LoVo (cell line): ENCODE results near the gene CDCP1.

ENCODE experiments used
- DNase-seq: peaks from one replicate; pipeline ENCODE4 v3.0.0-alpha.2; 2016; ENCODE audit warnings: low spot score

The CDCP1 gene

GRCh38 chr3:45137656-45138181 is 8.5 kb downstream of the CDCP1 start:
- no peak for DNase-seq

- no peak for DNase-seq
Measured at GRCh38 chr3:45135959-45136358, 10.2 kb downstream of the CDCP1 start.

GRCh38 chr3:45134758-45135521 is 11.2 kb downstream of the CDCP1 start:
- no peak for DNase-seq

GRCh38 chr3:45132568-45133211 is 13.5 kb downstream of the CDCP1 start:
- no peak for DNase-seq

GRCh38 chr3:45131201-45131600 is 15.0 kb downstream of the CDCP1 start:
- no peak for DNase-seq

GRCh38 chr3:45130476-45130875 is 15.7 kb downstream of the CDCP1 start:
- no peak for DNase-seq

GRCh38 chr3:45128950-45129349 is 17.2 kb downstream of the CDCP1 start:
- DNase-seq: no peak

- DNase-seq: no peak
Measured at GRCh38 chr3:45127130-45127822, 18.9 kb downstream of the CDCP1 start.

- DNase-seq: no peak
Measured at GRCh38 chr3:45126730-45127129, 19.4 kb downstream of the CDCP1 start.

- DNase-seq: no peak
Measured at GRCh38 chr3:45125550-45126026, 20.6 kb downstream of the CDCP1 start.

GRCh38 chr3:45124956-45125355 is 21.2 kb downstream of the CDCP1 start:
- no peak for DNase-seq

- DNase-seq: peak; percentile 43
Measured at GRCh38 chr3:45124352-45124751, 21.8 kb downstream of the CDCP1 start.

- DNase-seq: peak; percentile 54
Measured at GRCh38 chr3:45123581-45124269, 22.5 kb downstream of the CDCP1 start.

GRCh38 chr3:45123030-45123429 is 23.1 kb downstream of the CDCP1 start:
- DNase-seq: peak; percentile 77

- DNase-seq: peak; percentile 86
Measured at GRCh38 chr3:45120359-45121158, 25.6 kb downstream of the CDCP1 start.

- no peak for DNase-seq
Measured at GRCh38 chr3:45119824-45120358, 26.3 kb downstream of the CDCP1 start.

- DNase-seq: no peak
Measured at GRCh38 chr3:45119376-45119775, 26.8 kb downstream of the CDCP1 start.

- no peak for DNase-seq
Measured at GRCh38 chr3:45118615-45119071, 27.5 kb downstream of the CDCP1 start.

- no peak for DNase-seq
Measured at GRCh38 chr3:45116350-45116749, 29.8 kb downstream of the CDCP1 start.

GRCh38 chr3:45113625-45114050 is 32.5 kb downstream of the CDCP1 start:
- no peak for DNase-seq

GRCh38 chr3:45112939-45113338 is 33.2 kb downstream of the CDCP1 start:
- DNase-seq: no peak
